WTC11 (cell line): ENCODE data around the gene CHST3.

ENCODE experiments used
- ATF6 ChIP-seq: sonication (generic); formaldehyde crosslinking; IDR thresholded peaks from 2 replicates; pipeline ENCODE4 v1.8.1; 2023; ENCODE audit warnings: mild to moderate bottlenecking, missing genetic modification reagents
- CBFB ChIP-seq: sonication (generic); formaldehyde crosslinking; IDR thresholded peaks from 2 replicates; pipeline ENCODE4 v1.8.1; 2022; ENCODE audit warnings: mild to moderate bottlenecking, low read depth, missing genetic modification reagents
- CTCF ChIP-seq: fragments of 200-600 bp; IDR thresholded peaks from 2 replicates; pipeline ENCODE4 v1.8.0; 2022; ENCODE audit warnings: antibody characterized with exemption
- E2F4 ChIP-seq: sonication (generic); formaldehyde crosslinking; IDR thresholded peaks from 2 replicates; pipeline ENCODE4 v1.8.1; 2022; ENCODE audit warnings: low read depth, mild to moderate bottlenecking, moderate library complexity, missing genetic modification reagents, borderline replicate concordance
- EMX1 ChIP-seq: fragments of 250-450 bp; sonication (Bioruptor Pico); IDR thresholded peaks from 2 replicates; pipeline ENCODE4 v1.8.0; 2021; ENCODE audit warnings: mild to moderate bottlenecking
- FOXJ3 ChIP-seq: sonication (generic); formaldehyde crosslinking; IDR thresholded peaks from 2 replicates; pipeline ENCODE4 v1.9.0; 2021; ENCODE audit warnings: missing genetic modification reagents, mild to moderate bottlenecking, borderline replicate concordance
- MXD4 ChIP-seq: fragments of 250-450 bp; sonication (Bioruptor Pico); IDR thresholded peaks from 2 replicates; pipeline ENCODE4 v1.8.0; 2021; ENCODE audit warnings: mild to moderate bottlenecking, moderate library complexity, borderline replicate concordance
- NFYB ChIP-seq: sonication (generic); formaldehyde crosslinking; conservative IDR thresholded peaks from 2 replicates; pipeline ENCODE4 v1.8.0; 2022; ENCODE audit warnings: low read depth, missing genetic modification reagents
- PRDM15 ChIP-seq: sonication (generic); formaldehyde crosslinking; IDR thresholded peaks from 2 replicates; pipeline ENCODE4 v1.8.0; 2022; ENCODE audit warnings: missing genetic modification reagents
- SP1 ChIP-seq: sonication (generic); formaldehyde crosslinking; conservative IDR thresholded peaks from 2 replicates; pipeline ENCODE4 v1.8.1; 2022; ENCODE audit warnings: missing genetic modification reagents
- ZNF138 ChIP-seq: sonication (generic); formaldehyde crosslinking; conservative IDR thresholded peaks from 2 replicates; pipeline ENCODE4 v1.8.1; 2022; ENCODE audit warnings: mild to moderate bottlenecking, moderate library complexity, missing genetic modification reagents
- ZNF263 ChIP-seq: sonication (generic); formaldehyde crosslinking; IDR thresholded peaks from 2 replicates; pipeline ENCODE4 v1.8.1; 2022; ENCODE audit warnings: low read depth, mild to moderate bottlenecking, moderate library complexity, missing genetic modification reagents
- TF ChIP-seq, protein P1 (sequence below): sonication (generic); formaldehyde crosslinking; IDR thresholded peaks from 2 replicates; pipeline ENCODE4 v1.8.0; 2022; ENCODE audit warnings: mild to moderate bottlenecking, missing genetic modification reagents
- TF ChIP-seq, protein P2 (sequence below): sonication (generic); formaldehyde crosslinking; IDR thresholded peaks from 2 replicates; pipeline ENCODE4 v1.8.1; 2022; ENCODE audit warnings: low read depth, missing genetic modification reagents, borderline replicate concordance

- TF ChIP-seq NFYB = no peak
- TF ChIP-seq MXD4 (CRISPR knock-in tag) = no peak
- TF ChIP-seq CTCF = no peak
- no peak for TF ChIP-seq PRDM15 (CRISPR knock-in tag)
- TF ChIP-seq, protein P1, sequence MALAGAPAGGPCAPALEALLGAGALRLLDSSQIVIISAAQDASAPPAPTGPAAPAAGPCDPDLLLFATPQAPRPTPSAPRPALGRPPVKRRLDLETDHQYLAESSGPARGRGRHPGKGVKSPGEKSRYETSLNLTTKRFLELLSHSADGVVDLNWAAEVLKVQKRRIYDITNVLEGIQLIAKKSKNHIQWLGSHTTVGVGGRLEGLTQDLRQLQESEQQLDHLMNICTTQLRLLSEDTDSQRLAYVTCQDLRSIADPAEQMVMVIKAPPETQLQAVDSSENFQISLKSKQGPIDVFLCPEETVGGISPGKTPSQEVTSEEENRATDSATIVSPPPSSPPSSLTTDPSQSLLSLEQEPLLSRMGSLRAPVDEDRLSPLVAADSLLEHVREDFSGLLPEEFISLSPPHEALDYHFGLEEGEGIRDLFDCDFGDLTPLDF = no peak
- no peak for TF ChIP-seq ATF6 (CRISPR knock-in tag)
- TF ChIP-seq, protein P2, sequence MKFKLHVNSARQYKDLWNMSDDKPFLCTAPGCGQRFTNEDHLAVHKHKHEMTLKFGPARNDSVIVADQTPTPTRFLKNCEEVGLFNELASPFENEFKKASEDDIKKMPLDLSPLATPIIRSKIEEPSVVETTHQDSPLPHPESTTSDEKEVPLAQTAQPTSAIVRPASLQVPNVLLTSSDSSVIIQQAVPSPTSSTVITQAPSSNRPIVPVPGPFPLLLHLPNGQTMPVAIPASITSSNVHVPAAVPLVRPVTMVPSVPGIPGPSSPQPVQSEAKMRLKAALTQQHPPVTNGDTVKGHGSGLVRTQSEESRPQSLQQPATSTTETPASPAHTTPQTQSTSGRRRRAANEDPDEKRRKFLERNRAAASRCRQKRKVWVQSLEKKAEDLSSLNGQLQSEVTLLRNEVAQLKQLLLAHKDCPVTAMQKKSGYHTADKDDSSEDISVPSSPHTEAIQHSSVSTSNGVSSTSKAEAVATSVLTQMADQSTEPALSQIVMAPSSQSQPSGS (CRISPR knock-in tag) = no peak
- TF ChIP-seq EMX1 (CRISPR knock-in tag) = no peak
- no peak for TF ChIP-seq FOXJ3
- no peak for TF ChIP-seq ZNF263 (CRISPR knock-in tag)
- TF ChIP-seq SP1 (CRISPR knock-in tag) = no peak
- no peak for TF ChIP-seq CBFB
- TF ChIP-seq ZNF138 (CRISPR knock-in tag) = no peak
- no peak for TF ChIP-seq E2F4
These were observed 31.8 kb downstream of the CHST3 start for GRCh38 chr10:71995887-71996575.
